ENCODE results near the gene ABCC10.
"Not testable (repeated sequence)": the region's sequence is repeated elsewhere in the genome, so short reads cannot be mapped to it uniquely, and the experiment has no call there.

The ABCC10 gene

DNA sequence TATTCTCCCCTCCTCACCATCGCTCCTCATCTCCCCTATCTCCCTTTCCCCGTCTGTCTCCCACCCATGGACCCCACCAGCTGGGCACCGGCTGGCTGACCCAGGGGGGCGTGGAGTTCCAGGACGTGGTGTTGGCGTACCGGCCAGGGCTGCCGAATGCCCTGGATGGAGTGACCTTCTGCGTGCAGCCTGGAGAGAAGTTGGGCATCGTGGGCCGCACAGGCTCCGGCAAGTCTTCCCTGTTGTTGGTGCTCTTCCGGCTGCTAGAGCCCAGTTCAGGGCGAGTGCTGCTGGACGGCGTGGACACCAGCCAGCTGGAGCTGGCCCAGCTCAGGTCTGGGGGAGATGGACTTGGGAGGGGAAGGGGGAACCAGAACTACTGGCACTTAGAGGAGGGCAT is 20.3 kb downstream of the ABCC10 start:
- DNase-seq (ENCODE audit: low read depth, low spot score), result no peak

GRCh38 chr6:43448916-43449315 is 21.6 kb downstream of the ABCC10 start:
- DNase-seq (ENCODE audit: low read depth, low spot score), result no peak

DNA sequence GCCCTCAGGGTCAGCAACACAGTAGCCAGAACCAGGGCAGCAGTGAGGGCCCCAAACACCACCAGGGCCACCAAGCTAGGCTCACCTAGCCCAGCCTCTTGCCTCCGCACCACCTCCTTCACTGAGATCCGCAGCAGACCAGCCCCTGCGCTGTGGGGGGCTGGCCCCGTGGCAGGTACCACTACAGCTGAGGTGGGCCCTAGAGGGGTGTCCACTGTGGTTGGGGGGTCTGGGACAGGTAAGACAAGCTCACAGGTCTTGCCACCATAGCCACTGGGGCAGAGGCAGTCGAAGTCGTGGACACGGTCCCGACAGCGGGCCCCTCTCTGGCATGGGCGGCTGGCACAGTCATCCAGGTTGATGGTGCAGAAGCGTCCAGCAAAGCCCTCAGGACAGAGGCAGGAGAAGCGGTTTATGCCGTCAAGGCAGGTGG is 23.4 kb downstream of the ABCC10 start:
- DNase-seq (ENCODE audit: low read depth, low spot score), result no peak

DNA sequence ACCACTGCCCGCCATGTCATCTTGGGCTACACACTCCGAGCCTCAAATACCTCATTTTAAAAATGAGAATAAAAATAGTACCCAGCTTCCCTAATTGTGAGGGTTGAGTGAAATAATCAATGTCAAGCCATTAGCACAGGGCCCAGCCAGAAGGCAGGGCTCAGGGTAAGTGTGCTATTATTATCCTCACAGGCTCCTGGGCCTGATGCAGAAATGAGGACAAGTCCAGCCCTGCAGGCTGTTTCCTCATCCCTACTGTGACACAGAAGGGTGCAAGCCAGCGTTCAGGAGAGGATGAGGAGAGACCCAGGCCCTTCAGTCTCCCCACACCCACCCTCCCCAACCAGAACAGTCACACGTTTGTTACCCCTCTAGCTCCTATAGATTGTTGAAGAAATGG is 24.0 kb downstream of the ABCC10 start:
- no peak for DNase-seq (ENCODE audit: low read depth, low spot score)

DNA sequence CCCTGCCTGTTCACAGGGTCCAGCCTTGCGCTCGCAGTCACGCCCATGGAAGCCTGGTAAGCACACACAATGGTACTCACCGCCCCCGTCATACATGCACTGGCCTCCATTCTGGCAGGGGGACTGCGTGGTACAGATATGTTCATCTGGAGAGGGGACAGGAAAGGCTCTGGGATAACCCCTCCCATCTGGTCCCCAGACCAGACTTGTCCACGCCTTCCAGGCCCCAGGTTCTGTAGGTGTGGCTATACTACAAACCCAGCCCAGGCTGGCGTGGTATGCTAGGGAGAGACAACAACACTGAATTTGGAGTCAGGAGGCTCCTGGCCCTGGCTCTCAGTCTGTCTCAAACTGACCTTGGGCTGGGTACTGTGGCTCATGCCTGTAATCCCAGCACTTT is 24.6 kb downstream of the ABCC10 start:
- DNase-seq (ENCODE audit: low read depth, low spot score), result no peak

DNA sequence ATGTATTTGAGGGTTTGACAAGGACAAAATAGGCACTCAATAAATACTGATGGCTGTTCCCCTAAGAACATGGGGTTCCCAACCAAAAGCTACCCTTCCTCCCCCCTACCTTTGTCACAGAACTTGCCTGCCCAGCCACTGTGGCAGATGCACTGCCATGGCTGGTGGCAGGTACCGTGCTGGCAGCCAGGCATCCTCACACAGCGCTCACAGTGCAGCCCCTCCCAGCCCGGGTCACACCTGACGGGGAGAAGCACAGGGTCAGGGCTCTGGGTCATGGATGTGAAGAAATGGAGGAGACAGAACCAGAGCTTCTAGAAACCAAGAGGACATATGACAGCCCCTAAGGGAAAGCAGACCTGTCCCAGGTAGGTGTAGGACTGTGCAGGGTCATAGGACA is 25.6 kb downstream of the ABCC10 start:
- no peak for DNase-seq (ENCODE audit: low read depth, low spot score)

DNA sequence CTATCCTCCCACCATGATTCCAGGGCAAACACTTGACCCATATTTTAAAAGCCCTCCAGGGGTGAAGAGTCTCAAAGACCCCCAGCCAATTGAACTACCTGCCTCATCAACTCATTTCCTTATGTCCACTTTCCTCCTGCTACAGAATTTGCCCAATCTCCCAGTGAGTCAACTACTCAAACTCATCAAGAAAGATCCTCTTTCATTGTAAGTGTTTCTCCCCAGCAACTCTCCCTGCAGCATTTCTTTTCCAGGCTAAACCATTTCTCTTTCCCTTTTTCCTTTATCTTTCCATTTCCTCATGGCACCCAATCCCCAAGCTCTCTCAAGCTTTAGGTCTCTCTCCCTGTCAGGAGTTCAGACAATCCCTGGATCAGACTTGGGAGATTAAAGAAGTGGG is 26.5 kb downstream of the ABCC10 start:
- no peak for DNase-seq (ENCODE audit: low read depth, low spot score)

DNA sequence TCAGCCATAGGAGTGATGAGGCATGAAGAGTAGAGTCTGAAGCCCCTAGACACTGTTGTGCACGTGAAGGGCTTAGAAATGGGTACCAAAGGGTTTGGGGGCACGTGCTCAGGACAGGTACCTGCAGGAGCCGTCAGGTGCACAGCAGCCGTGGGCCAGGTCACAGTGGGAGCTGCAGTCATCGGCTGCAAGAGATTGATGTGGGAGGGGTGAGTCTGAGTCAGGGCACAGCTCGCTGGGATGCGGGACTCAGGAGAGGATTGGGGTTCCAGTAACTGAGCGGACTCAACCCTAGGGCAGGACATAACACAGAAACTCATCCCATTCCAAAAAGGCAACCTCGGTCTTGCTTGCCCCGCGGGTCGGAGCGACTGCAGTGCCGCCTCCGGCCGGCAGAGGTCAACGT is 27.0 kb downstream of the ABCC10 start:
- DNase-seq (ENCODE audit: low read depth, low spot score), result peak; percentile 28

GRCh38 chr6:43454696-43455530 is 27.6 kb downstream of the ABCC10 start:
- no peak for DNase-seq (ENCODE audit: low read depth, low spot score)

GRCh38 chr6:43455531-43456428 is 28.4 kb downstream of the ABCC10 start, which contains the start of gene DLK2:
Gene DLK2 (minus strand): TSS chr6:43455548. CDS start chr6:43454825, 723 bp downstream.
- no peak for DNase-seq (ENCODE audit: low read depth, low spot score)

DNA sequence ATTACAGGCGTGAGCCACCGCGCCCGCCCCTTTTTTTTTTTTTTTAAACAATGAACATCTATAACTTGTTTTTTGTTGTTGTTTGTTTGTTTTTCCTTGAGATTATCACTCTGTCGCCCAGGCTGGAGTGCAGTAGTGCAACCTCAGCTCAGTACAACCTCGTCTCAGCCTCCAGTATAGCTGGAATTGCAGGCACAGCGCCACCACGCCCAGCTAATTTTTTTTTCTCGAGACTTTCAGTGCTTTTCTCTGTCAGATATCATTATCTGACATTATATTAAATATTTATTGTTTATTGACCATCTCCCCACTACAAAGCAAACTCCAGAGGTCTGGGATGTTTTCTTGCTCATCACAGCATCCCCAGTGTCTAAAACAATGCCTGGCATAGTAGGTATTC is 30.3 kb downstream of the ABCC10 start:
- DNase-seq (ENCODE audit: low read depth, low spot score), result no peak

DNA sequence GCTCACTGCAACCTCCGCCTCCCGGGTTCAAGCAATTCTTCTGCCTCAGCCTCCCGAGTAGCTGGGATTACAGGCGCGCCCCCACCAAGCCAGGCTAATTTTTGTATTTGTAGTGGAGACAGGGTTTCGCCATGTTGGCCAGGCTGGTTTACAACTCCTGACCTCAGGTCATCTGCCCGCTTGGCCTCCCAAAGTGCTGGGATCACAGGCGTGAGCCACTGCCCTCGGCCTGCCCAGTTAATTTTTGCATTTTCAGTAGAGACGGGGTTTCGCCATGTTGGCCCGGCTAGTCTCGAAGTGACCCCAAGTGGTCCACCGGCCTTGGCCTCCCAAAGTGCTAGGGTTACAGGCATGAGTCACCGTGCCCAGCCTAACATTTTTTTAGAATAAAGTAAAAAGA is 30.8 kb downstream of the ABCC10 start:
- not testable (repeated sequence) for DNase-seq (ENCODE audit: low read depth, low spot score)

DNA sequence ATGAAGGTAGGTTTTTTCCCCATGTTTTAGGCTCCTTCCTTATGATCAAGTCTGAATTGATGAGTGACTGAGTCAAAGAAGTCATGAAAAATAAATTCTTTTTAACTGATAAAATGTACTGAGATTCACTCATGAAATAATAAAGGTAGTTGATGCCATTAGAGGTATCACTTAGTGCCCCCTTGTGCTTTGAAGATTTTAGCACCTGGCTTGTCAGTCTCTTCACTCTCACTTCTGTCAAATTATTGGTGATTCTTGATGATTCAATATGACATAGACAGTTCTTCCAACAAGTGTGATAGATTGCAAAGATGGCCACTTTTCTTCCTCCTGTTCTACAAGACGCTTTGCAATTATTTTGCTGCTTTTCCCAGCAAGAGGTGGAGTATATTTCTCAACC is 32.2 kb downstream of the ABCC10 start:
- DNase-seq (ENCODE audit: low read depth, low spot score), result no peak

GRCh38 chr6:43460032-43460431 is 32.7 kb downstream of the ABCC10 start:
- DNase-seq (ENCODE audit: low read depth, low spot score), result no peak

DNA sequence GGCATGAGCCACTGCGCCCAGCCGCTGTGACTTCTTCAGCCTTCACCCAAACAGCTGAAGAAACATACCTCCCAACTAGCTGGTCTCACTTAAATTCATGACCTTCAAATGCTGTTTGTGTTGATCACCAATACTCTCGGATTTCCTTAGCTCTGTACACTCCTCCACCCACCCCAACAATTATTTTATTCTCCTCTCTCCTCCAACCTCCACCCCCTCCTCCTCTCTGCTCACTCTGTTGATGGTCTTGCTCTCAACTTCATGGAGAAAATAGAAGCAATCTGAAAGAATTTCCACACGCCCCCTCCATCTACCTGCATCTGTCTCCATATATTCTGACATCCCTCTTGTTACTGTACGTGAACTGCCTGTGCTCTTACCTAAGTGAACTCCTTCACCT is 34.6 kb downstream of the ABCC10 start:
- DNase-seq (ENCODE audit: low read depth, low spot score), result no peak

- DNase-seq (ENCODE audit: low read depth, low spot score), result no peak
Observed at GRCh38 chr6:43464337-43464736, 37.0 kb downstream of the ABCC10 start.

DNA sequence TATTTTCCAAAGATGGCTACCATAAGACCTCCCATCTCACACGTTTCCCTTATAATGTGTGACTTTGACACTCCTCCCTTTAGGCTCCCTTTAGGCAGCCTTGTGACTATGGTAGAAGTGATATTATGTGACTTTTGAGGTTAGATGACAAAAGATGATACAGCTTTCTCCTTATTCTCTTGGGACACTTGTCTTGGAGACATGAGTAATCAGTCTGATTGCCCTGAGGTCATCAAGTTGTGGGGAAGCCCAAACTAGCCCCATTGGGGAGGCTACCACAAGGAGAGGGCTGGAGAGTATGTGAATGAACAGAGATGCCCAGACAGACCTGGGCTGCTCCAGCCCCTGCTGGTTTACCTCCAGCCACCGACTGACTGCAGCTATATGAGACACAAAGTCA is 38.6 kb downstream of the ABCC10 start:
- no peak for DNase-seq (ENCODE audit: low read depth, low spot score)

DNA sequence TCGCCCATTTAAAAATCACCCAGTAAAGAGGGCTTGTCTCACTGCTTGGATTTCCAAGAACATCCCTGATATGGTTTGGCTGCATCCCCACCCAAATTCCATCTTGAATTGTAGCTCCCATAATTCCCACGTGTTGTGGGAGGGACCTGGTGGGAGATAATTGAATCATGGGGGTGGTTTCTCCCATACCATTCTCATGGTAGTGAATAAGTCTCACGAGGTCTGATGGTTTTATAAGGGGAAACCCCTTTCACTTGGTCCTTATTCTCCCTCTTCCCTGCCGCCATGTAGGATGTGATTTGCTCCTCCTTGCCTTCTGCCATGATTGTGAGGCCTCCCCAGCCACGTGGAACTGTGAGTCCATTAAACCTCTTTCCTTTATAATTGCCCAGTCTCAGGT is 39.9 kb downstream of the ABCC10 start:
- DNase-seq (ENCODE audit: low read depth, low spot score), result not testable (repeated sequence)

DNA sequence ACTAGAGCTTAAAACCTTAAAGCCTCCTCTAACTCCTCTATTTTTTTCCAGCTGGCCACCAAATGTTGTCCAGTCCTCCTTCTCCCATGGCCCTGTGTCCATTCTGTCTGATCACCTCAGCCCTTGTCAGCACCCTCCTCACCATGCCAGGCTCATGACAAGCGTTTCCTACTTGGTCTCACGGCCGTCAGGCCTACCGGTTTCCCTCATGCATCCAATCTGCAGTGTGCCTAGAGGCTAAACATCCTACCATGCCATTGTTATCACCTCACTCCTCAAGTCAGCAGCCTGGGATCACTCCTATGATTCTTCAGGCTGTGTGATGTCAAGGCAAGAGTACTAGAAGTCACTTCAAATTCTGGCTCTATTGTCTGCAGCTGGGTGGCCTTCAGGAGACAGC is 40.4 kb downstream of the ABCC10 start:
- no peak for DNase-seq (ENCODE audit: low read depth, low spot score)

DNA sequence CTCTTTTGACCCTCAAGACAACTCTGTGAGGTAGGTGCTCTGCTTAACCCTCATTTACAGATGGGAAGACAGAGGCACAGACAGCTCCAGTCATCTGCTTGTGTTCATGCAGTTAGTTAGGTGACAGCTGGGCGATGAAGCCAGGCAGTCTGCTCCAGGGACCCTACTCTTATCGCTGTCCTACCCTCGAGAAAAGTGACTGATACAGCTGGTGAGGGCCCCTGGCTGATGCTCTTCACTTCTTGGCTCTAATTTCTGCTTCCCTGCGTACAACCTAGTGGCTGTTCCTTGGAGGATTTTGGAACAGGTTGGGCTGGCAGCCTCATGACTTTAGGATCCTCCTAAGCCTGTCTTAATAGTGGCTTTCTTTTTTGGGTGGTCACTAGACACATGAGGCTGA is 40.9 kb downstream of the ABCC10 start:
- no peak for DNase-seq (ENCODE audit: low read depth, low spot score)

GRCh38 chr6:43468748-43469681 is 41.7 kb downstream of the ABCC10 start:
- DNase-seq (ENCODE audit: low read depth, low spot score), result no peak

GRCh38 chr6:43469947-43470346 is 42.6 kb downstream of the ABCC10 start:
- DNase-seq (ENCODE audit: low read depth, low spot score), result no peak
